Neural progenitor cell (in vitro differentiated cells): ENCODE measurements around the gene AKR1A1.

Source experiments
- EZH2 ChIP-seq: fragments of 200-600 bp; sonication (generic); IDR thresholded peaks from 2 replicates; pipeline ENCODE4 v1.6.1; 2017; ENCODE audit warnings: antibody characterized with exemption, mild to moderate bottlenecking, moderate library complexity
- TF ChIP-seq, protein P1 (sequence below): fragments of 200-600 bp; sonication (generic); IDR thresholded peaks from 2 replicates; pipeline ENCODE4 v1.5.1; 2017; ENCODE audit warnings: antibody characterized with exemption, mild to moderate bottlenecking

DNA sequence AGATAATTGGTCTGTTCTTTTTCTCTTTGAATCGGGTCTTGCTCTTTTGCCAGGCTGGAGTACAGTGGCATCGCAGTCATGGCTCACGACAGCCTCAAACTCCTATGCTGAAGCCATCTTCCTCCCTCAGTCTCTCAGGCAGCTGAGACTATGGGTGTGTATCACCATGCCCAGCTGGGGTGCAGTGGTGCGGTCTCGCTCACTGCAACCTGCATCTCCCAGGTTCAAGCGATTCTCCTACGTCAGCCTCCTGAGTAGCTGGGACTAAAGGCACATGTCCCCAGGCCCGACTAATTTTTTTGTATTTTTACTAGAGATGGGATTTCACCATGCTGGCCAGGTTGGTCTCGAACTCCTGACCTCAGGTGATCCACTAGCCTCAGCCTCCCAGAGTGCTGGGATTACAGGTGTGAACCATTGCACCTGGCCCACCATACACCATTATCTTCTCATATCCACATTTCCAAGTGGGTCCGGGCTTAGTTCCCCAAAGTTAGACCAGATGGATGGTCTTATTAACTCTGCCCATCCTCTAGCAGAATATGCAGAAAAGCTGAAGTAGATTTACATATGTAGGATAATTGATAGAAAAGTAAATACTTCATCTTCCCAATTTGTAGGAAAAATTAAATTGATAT lies 60.1 kb downstream of the AKR1A1 start:
- no peak for TF ChIP-seq EZH2
- TF ChIP-seq, protein P1, sequence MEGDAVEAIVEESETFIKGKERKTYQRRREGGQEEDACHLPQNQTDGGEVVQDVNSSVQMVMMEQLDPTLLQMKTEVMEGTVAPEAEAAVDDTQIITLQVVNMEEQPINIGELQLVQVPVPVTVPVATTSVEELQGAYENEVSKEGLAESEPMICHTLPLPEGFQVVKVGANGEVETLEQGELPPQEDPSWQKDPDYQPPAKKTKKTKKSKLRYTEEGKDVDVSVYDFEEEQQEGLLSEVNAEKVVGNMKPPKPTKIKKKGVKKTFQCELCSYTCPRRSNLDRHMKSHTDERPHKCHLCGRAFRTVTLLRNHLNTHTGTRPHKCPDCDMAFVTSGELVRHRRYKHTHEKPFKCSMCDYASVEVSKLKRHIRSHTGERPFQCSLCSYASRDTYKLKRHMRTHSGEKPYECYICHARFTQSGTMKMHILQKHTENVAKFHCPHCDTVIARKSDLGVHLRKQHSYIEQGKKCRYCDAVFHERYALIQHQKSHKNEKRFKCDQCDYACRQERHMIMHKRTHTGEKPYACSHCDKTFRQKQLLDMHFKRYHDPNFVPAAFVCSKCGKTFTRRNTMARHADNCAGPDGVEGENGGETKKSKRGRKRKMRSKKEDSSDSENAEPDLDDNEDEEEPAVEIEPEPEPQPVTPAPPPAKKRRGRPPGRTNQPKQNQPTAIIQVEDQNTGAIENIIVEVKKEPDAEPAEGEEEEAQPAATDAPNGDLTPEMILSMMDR = no peak
